ENCODE data around the gene CAPN9. TPM values are rescaled to one million over a fixed set of nuclear protein-coding genes. Genes with fewer than 3 reads are reported as not detected.

CAPN9 gene
- total and polyA plus RNA-seq, 2 donors (not counting 3 experiments of a cell fraction or from before 2014, with no cell fraction given): not detected

GRCh38 chr1:230788561-230789275 lies 41.5 kb downstream of the CAPN9 start:
- no peaks in the 10 kb centered on the region for H3K79me2 ChIP-seq (ENCODE audit: control insufficient read depth, insufficient read depth, low read length)
- H3K27me3 ChIP-seq (ENCODE audit: control insufficient read depth in 2 of 2, insufficient read depth in 2 of 2, low read length in 2 of 2): no peaks in the 10 kb centered on the region
- no TSS peak for BruUV-seq (replicated peaks)
- dilution Hi-C loops (cut with MboI; ENCODE audit: extremely low pct_ligation_motif_present, low sequenced_read_pairs): no loop called here
- POLR2A ChIA-PET: no interaction called here
- no peak overlapping the region for H3K4me3 ChIP-seq (replicated peaks in 1 of 3; ENCODE audit: insufficient read depth in 1 of 3, low read depth in 1 of 3, low read length in 3 of 3)
- H3K9me3 ChIP-seq (replicated peaks; ENCODE audit: control insufficient read depth, insufficient read depth, low read length): no peaks in the 10 kb centered on the region
- FAIRE-seq: no peak
- intact Hi-C loops (cut with micrococcal nuclease): no loop called here
- H3K9ac ChIP-seq (replicated peaks; ENCODE audit: extremely low read depth, insufficient read depth, low read length): no peak overlapping the region
- no peaks in the 10 kb centered on the region for H3K4me1 ChIP-seq (ENCODE audit: control insufficient read depth, extremely low read depth, insufficient read depth, low read length)
- TF ChIP-seq JUN (IDR thresholded peaks at IDR 0.05; ENCODE audit: borderline replicate concordance, insufficient read depth, insufficient read length, low read depth): no peak
- no peak for TF ChIP-seq FOS (IDR thresholded peaks at IDR 0.05; ENCODE audit: borderline replicate concordance, insufficient read depth, low read length)
- TF ChIP-seq EZH2 (IDR thresholded peaks at IDR 0.05; ENCODE audit: borderline replicate concordance, low read depth, low read length, severe bottlenecking): no peak
- no peak for TF ChIP-seq POLR2AphosphoS5 (IDR thresholded peaks at IDR 0.05; ENCODE audit: insufficient read depth, low read depth, low read length)
- no peak overlapping the region for H2AFZ ChIP-seq (ENCODE audit: low read depth, low read length)
- no peaks in the 10 kb centered on the region for H4K20me1 ChIP-seq (replicated peaks; ENCODE audit: control insufficient read depth, extremely low read depth, insufficient read depth, low read length)
- H3K9me1 ChIP-seq (replicated peaks; ENCODE audit: control insufficient read depth, extremely low read depth, insufficient read depth, low read length): no peaks in the 10 kb centered on the region
- no peak overlapping the region for H3K27ac ChIP-seq (ENCODE audit: insufficient read depth, low read depth, low read length)
- no peak overlapping the region for H3K4me2 ChIP-seq (ENCODE audit: insufficient read depth, low read length)
- no peaks in the 10 kb centered on the region for H3K36me3 ChIP-seq (ENCODE audit: control insufficient read depth in 2 of 2, extremely low read depth in 1 of 2, insufficient read depth in 2 of 2, low read length in 2 of 2)
- CTCF ChIA-PET: no interaction called here
- DNase-seq (ENCODE audit: low read depth, low spot score): no peak

- TF ChIP-seq EZH2 (IDR thresholded peaks at IDR 0.05; ENCODE audit: borderline replicate concordance, low read depth, low read length, severe bottlenecking): no peak
- no peak for TF ChIP-seq POLR2A (IDR thresholded peaks at IDR 0.05; ENCODE audit: low read depth, low read length)
- no peak for TF ChIP-seq MAX (IDR thresholded peaks at IDR 0.05; ENCODE audit: insufficient read depth, insufficient read length)
- no peak for TF ChIP-seq JUN (IDR thresholded peaks at IDR 0.05; ENCODE audit: borderline replicate concordance, insufficient read depth, insufficient read length, low read depth)
- no peak for TF ChIP-seq CTCF (IDR thresholded peaks at IDR 0.05; ENCODE audit: extremely low read depth in 1 of 2, insufficient read depth in 1 of 2, low read depth in 1 of 2, low read length in 2 of 2)
- TF ChIP-seq POLR2AphosphoS5 (IDR thresholded peaks at IDR 0.05; ENCODE audit: insufficient read depth, low read depth, low read length): no peak
- TF ChIP-seq MYC (IDR thresholded peaks at IDR 0.05; ENCODE audit: low read depth, low read length): no peak
- no peak for TF ChIP-seq GATA2 (IDR thresholded peaks at IDR 0.05; ENCODE audit: insufficient read depth, insufficient read length, low read depth, low read length)
- TF ChIP-seq FOS (IDR thresholded peaks at IDR 0.05; ENCODE audit: borderline replicate concordance, insufficient read depth, low read length): no peak
- CTCF ChIA-PET: interaction anchor here (0.8 kb wide), 1 partner anchor 11 kb away, joined by 3 read pairs; no protein-coding TSS in a partner anchor
Observed at GRCh38 chr1:230790026-230790425, 42.8 kb downstream of the CAPN9 start.

More at GRCh38 chr1:230790026-230790425, 42.8 kb downstream of the CAPN9 start:
- Histone ChIP-seq H3K4me2 (ENCODE audit: insufficient read depth, low read length) (no peak overlapping the region), H3K9me3 (replicated peaks; ENCODE audit: control insufficient read depth, insufficient read depth, low read length) (no peaks in the 10 kb centered on the region), H3K9ac (replicated peaks; ENCODE audit: extremely low read depth, insufficient read depth, low read length) (no peak overlapping the region), H3K27me3 (ENCODE audit: control insufficient read depth in 2 of 2, insufficient read depth in 2 of 2, low read length in 2 of 2) (no peaks in the 10 kb centered on the region), H3K27ac (ENCODE audit: insufficient read depth, low read depth, low read length) (no peak overlapping the region), H3K36me3 (ENCODE audit: control insufficient read depth in 2 of 2, extremely low read depth in 1 of 2, insufficient read depth in 2 of 2, low read length in 2 of 2) (no peaks in the 10 kb centered on the region), H3K9me1 (replicated peaks; ENCODE audit: control insufficient read depth, extremely low read depth, insufficient read depth, low read length) (no peaks in the 10 kb centered on the region), H3K4me1 (ENCODE audit: control insufficient read depth, extremely low read depth, insufficient read depth, low read length) (no peaks in the 10 kb centered on the region), H2AFZ (ENCODE audit: low read depth, low read length) (no peak overlapping the region), H4K20me1 (replicated peaks; ENCODE audit: control insufficient read depth, extremely low read depth, insufficient read depth, low read length) (no peaks in the 10 kb centered on the region), H3K4me3 (replicated peaks in 1 of 3; ENCODE audit: insufficient read depth in 1 of 3, low read depth in 1 of 3, low read length in 3 of 3) (no peak overlapping the region), H3K79me2 (ENCODE audit: control insufficient read depth, insufficient read depth, low read length) (no peaks in the 10 kb centered on the region)
- dilution Hi-C loops (cut with MboI; ENCODE audit: extremely low pct_ligation_motif_present, low sequenced_read_pairs): no loop called here
- BruUV-seq (replicated peaks): no TSS peak
- FAIRE-seq: no peak
- intact Hi-C loops (cut with micrococcal nuclease): no loop called here
- POLR2A ChIA-PET: no interaction called here
- DNase-seq (ENCODE audit: low read depth, low spot score): no peak
